ENCODE measurements around the gene HMGXB3.

Gene HMGXB3

GRCh38 chr5:150069672-150070627 is 69.4 kb downstream of the HMGXB3 start:
- ChIA-PET CTCF (interaction anchor here (0.7 kb wide), 1 partner anchor 196 kb away, joined by 3 read pairs; no protein-coding TSS in a partner anchor), POLR2A (ENCODE audit: low non-redundant PET) (no interaction called here)
- H3K27ac ChIP-seq, result no peak overlapping the region
- no peak for TF ChIP-seq CTCF (conservative IDR thresholded peaks at IDR 0.05; ENCODE audit: low read depth)
- no peak for DNase-seq (ENCODE audit: low spot score)

- ChIA-PET CTCF (interaction anchor here (0.8 to 0.9 kb wide), 2 partner anchors 10 to 30 kb away, joined by 3 read pairs; no protein-coding TSS in a partner anchor), POLR2A (ENCODE audit: low non-redundant PET) (no interaction called here)
- no peak overlapping the region for H3K27ac ChIP-seq
- no peak for TF ChIP-seq CTCF (conservative IDR thresholded peaks at IDR 0.05; ENCODE audit: low read depth)
- DNase-seq (ENCODE audit: low spot score), result no peak
Measured at GRCh38 chr5:150070821-150071220, 70.3 kb downstream of the HMGXB3 start.

DNA sequence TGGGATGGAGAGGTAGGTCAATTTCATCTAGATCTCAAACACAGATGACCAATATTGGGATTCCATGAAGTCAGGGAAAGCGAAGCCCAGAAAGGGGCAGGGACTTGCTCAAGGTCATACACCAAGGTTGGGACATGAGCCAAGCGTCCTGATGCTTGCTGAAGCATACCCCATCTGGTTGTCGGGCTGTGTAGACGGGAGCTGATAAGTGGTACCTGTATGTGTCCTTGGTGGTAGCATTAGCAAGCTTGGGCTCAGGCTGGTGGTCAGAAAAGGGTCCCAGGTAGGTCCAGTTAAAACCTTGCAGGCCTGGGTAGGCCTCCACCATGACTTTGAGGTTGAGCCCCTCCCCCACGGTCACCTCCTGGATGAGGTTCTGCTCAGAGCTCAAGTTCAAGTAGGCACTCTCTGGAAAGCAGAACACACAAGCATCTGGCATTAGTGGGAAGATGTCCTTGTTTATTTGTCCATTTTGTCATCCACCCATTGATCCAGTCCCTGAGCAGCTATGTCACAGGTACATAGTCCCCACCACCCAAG is 72.6 kb downstream of the HMGXB3 start:
- no peak for TF ChIP-seq CTCF (conservative IDR thresholded peaks at IDR 0.05; ENCODE audit: low read depth)
- ChIA-PET CTCF (interaction anchor here (1.5 kb wide), 1 partner anchor 10 kb away, joined by 4 read pairs; no protein-coding TSS in a partner anchor), POLR2A (ENCODE audit: low non-redundant PET) (no interaction called here)
- no peak overlapping the region for H3K27ac ChIP-seq
- DNase-seq (ENCODE audit: low spot score), result no peak

DNA sequence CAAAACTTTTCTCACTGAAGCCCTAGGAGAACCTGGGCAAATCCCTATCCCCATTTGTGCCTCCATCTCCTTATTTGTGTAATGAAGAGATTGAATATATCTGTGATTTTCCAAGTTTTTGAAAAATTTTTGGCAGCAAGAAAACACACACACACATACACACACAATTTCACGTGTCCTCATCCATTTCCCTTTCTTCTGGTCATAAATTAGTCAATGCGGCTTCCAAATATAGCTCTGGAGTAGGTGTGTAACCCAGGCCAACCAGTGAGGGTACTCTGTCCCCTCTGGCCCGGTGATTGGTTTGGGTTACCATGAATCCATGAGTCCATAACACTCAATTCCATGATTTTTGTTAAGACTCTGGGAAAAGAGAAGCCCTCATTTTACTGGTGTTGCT is 73.1 kb downstream of the HMGXB3 start:
- DNase-seq (ENCODE audit: low spot score), result no peak
- CTCF ChIA-PET, result interaction anchor here (0.6 to 1.5 kb wide), 3 partner anchors 10 to 531 kb away, joined by 4 read pairs; no protein-coding TSS in a partner anchor
- POLR2A ChIA-PET (ENCODE audit: low non-redundant PET), result interaction anchor here (0.6 kb wide), 2 partner anchors 12 to 332 kb away, joined by 3 read pairs; no protein-coding TSS in a partner anchor

GRCh38 chr5:150075233-150075632 is 74.7 kb downstream of the HMGXB3 start:
- DNase-seq (ENCODE audit: low spot score), result no peak
- ChIA-PET POLR2A (ENCODE audit: low non-redundant PET) (no interaction called here), CTCF (interaction anchor here (0.6 to 0.8 kb wide), 2 partner anchors 47 to 594 kb away, joined by 3 to 4 read pairs; no protein-coding TSS in a partner anchor)
- H3K27ac ChIP-seq, result no peak overlapping the region
- no peak for TF ChIP-seq CTCF (conservative IDR thresholded peaks at IDR 0.05; ENCODE audit: low read depth)

More for the DNA sequence above, 73.1 kb downstream of the HMGXB3 start:
- no peak for TF ChIP-seq CTCF (conservative IDR thresholded peaks at IDR 0.05; ENCODE audit: low read depth)
- no peak overlapping the region for H3K27ac ChIP-seq

- ChIA-PET CTCF (interaction anchor here (0.6 to 0.8 kb wide), 2 partner anchors 47 to 594 kb away, joined by 3 to 4 read pairs; no protein-coding TSS in a partner anchor), POLR2A (ENCODE audit: low non-redundant PET) (no interaction called here)
- no peak for TF ChIP-seq CTCF (conservative IDR thresholded peaks at IDR 0.05; ENCODE audit: low read depth)
- DNase-seq (ENCODE audit: low spot score), result no peak
- no peak overlapping the region for H3K27ac ChIP-seq
Measured at GRCh38 chr5:150075806-150076205, 75.3 kb downstream of the HMGXB3 start.
